HG03460 (cell line): ENCODE data around the gene DDX3X.
"Not testable (repeated sequence)": the region's sequence is repeated elsewhere in the genome, so short reads cannot be mapped to it uniquely, and the experiment has no call there.

Source experiments
- ATAC-seq: cut with Tn5 transposase; IDR thresholded peaks from one replicate; pipeline ENCODE4 v1.9.1; 2021; ENCODE audit not compliant: unreplicated experiment

DDX3X gene

DNA sequence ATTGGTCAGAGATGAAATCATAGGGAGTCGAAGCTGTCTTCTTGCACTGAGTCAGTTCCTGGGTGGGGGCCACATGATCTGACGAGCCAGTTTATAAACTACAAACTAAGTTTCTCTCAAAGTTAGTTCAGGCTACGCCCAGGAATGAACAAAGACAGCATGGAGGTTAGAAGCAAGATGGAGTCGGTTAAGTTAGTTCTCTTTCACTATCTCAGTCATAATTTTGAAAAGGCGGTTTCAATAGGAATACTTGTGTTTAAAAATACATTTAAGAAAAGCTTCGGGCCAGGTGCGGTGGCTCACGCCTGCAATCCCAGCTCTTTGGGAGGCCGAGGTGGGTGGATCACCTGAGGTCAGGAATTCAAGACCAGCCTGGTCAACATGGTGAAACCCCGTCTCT lies 77.3 kb downstream of the DDX3X start:
- not testable (repeated sequence) for ATAC-seq

DNA sequence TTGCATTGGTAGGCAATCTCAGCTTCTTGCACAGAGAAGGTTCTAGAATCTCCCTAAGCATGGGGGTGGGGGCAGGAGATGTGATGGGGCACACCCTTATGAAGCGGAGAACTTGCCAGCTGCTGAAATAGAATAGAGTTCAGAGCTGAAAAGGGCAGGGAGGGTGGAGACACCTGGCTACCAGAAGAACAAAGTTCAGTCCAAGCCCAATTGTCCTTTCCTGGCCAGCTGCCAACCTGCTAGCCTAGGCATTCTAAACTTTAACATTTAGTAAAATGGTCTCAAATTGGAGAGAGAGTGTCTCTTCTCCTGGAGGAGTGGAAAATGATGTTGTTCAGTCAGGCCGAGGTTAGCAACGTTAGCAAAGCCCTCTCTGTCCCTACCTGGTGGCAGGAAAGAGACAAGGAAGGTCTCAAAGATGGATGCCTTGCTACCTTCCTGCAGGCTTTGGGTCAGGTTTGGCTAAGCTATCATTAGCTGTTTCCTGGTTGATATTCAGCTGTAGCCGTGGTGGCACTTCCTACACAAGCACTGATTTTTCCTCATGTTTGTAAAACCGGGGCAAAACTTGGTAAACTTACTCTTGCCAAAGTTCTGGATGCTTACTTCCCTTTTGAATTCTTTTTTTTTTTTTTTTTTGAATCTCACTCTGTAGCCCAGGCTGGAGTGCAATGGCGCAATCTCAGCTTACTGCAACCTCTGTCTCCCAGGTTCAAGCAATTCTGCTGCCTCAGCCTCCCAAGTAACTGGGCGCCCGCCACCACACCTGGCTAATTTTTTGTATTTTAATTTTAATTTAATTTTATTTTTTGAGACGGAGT lies 78.5 kb downstream of the DDX3X start:
- ATAC-seq = no peak
